WTC11 (cell line): ENCODE results near the gene MYBPC1. TPM values are rescaled to one million over a fixed set of nuclear protein-coding genes. Genes with fewer than 3 reads are reported as not detected.

Experiments
- ATAC-seq: fragments of 200-7000 bp; cut with Tn5 transposase; 2 replicates; pipeline ENCODE4 v1.10.0; 2021; ENCODE audit warnings: mild to moderate bottlenecking, moderate library complexity
- CTCF ChIA-PET: fragments of 300-600 bp; sonication (Branson Sonifier 250); formaldehyde crosslinking; loops from one replicate; lab custom pipeline; 2021; ENCODE audit warnings: antibody characterized with exemption; lab: Charles Lee
- POLR2A ChIA-PET: fragments of 350-600 bp; sonication (Branson Sonifier 250); formaldehyde crosslinking; loops from one replicate; lab custom pipeline; 2021; ENCODE audit warnings: antibody characterized with exemption; lab: Charles Lee
- DNase-seq: peaks from one replicate; pipeline ENCODE4 v3.0.0; 2021; ENCODE audit warnings: low spot score
- H3K27ac Mint-ChIP-seq: 2 replicates; pipeline ENCODE4 v1.8.0; 2021; ENCODE audit warnings: mixed read lengths
- H3K27me3 Mint-ChIP-seq: 2 replicates; pipeline ENCODE4 v1.8.0; 2021; ENCODE audit warnings: low read depth, mild to moderate bottlenecking, moderate library complexity, mixed read lengths
- H3K36me3 Mint-ChIP-seq: 2 replicates; pipeline ENCODE4 v1.8.0; 2021; ENCODE audit warnings: mixed read lengths
- H3K4me1 Mint-ChIP-seq: 2 replicates; pipeline ENCODE4 v1.8.0; 2022; ENCODE audit warnings: mixed read lengths
- H3K4me3 Mint-ChIP-seq: 2 replicates; pipeline ENCODE4 v1.8.0; 2021; ENCODE audit warnings: mild to moderate bottlenecking, moderate library complexity, mixed read lengths
- H3K9me3 Mint-ChIP-seq: 2 replicates; pipeline ENCODE4 v1.8.0; 2021; ENCODE audit warnings: mixed read lengths
- AFF4 ChIP-seq: sonication (generic); formaldehyde crosslinking; IDR thresholded peaks from 2 replicates; pipeline ENCODE4 v1.8.1; 2023; ENCODE audit warnings: mild to moderate bottlenecking, missing genetic modification reagents, borderline replicate concordance
- ATF1 ChIP-seq: sonication (generic); formaldehyde crosslinking; IDR thresholded peaks from 2 replicates; pipeline ENCODE4 v1.8.1; 2023; ENCODE audit warnings: mild to moderate bottlenecking, moderate library complexity, missing genetic modification reagents
- CBFB ChIP-seq: sonication (generic); formaldehyde crosslinking; IDR thresholded peaks from 2 replicates; pipeline ENCODE4 v1.8.1; 2022; ENCODE audit warnings: mild to moderate bottlenecking, low read depth, missing genetic modification reagents
- CREB1 ChIP-seq: sonication (generic); formaldehyde crosslinking; IDR thresholded peaks from 2 replicates; pipeline ENCODE4 v1.8.0; 2023; ENCODE audit warnings: mild to moderate bottlenecking, missing genetic modification reagents
- ETV6 ChIP-seq: sonication (generic); formaldehyde crosslinking; IDR thresholded peaks from 2 replicates; pipeline ENCODE4 v1.8.1; 2022; ENCODE audit warnings: mild to moderate bottlenecking, missing genetic modification reagents
- FOXP1 ChIP-seq: sonication (generic); formaldehyde crosslinking; IDR thresholded peaks from 2 replicates; pipeline ENCODE4 v1.8.0; 2022; ENCODE audit warnings: missing genetic modification reagents, mild to moderate bottlenecking, moderate library complexity, borderline replicate concordance
- HMGA2 ChIP-seq: fragments of 250-450 bp; sonication (Bioruptor Pico); IDR thresholded peaks from 2 replicates; pipeline ENCODE4 v1.4.0; 2021; ENCODE audit warnings: mild to moderate bottlenecking, moderate library complexity
- IRF2 ChIP-seq: sonication (generic); formaldehyde crosslinking; IDR thresholded peaks from 2 replicates; pipeline ENCODE4 v1.8.0; 2022; ENCODE audit warnings: low read depth, missing genetic modification reagents, borderline replicate concordance
- NFE2L1 ChIP-seq: sonication (generic); formaldehyde crosslinking; IDR thresholded peaks from 2 replicates; pipeline ENCODE4 v1.8.1; 2023; ENCODE audit warnings: missing genetic modification reagents
- NR1H2 ChIP-seq: sonication (generic); formaldehyde crosslinking; IDR thresholded peaks from 2 replicates; pipeline ENCODE4 v1.9.0; 2021; ENCODE audit warnings: mild to moderate bottlenecking, moderate library complexity, missing genetic modification reagents
- OVOL2 ChIP-seq: fragments of 250-450 bp; sonication (Bioruptor Pico); IDR thresholded peaks from 2 replicates; pipeline ENCODE4 v1.9.0; 2021; ENCODE audit warnings: mild to moderate bottlenecking, borderline replicate concordance
- RORB ChIP-seq: fragments of 250-450 bp; sonication (Bioruptor Pico); IDR thresholded peaks from 2 replicates; pipeline ENCODE4 v1.9.0; 2021; ENCODE audit warnings: mild to moderate bottlenecking
- SOX15 ChIP-seq: fragments of 250-450 bp; sonication (Bioruptor Pico); IDR thresholded peaks from 2 replicates; pipeline ENCODE4 v1.9.0; 2021; ENCODE audit warnings: mild to moderate bottlenecking
- STAT6 ChIP-seq: sonication (generic); formaldehyde crosslinking; conservative IDR thresholded peaks from 2 replicates; pipeline ENCODE4 v1.8.1; 2023; ENCODE audit warnings: mild to moderate bottlenecking, low read depth, missing genetic modification reagents, moderate library complexity
- TEAD4 ChIP-seq: sonication (generic); formaldehyde crosslinking; IDR thresholded peaks from 2 replicates; pipeline ENCODE4 v1.8.0; 2022; ENCODE audit warnings: mild to moderate bottlenecking, missing genetic modification reagents
- USF1 ChIP-seq: sonication (generic); formaldehyde crosslinking; IDR thresholded peaks from 2 replicates; pipeline ENCODE4 v1.8.0; 2022; ENCODE audit warnings: mild to moderate bottlenecking, missing genetic modification reagents
- USF2 ChIP-seq: sonication (generic); formaldehyde crosslinking; IDR thresholded peaks from 2 replicates; pipeline ENCODE4 v1.8.1; 2023; ENCODE audit warnings: mild to moderate bottlenecking, missing genetic modification reagents, moderate library complexity
- ZNF396 ChIP-seq: fragments of 250-450 bp; sonication (Bioruptor Pico); IDR thresholded peaks from 2 replicates; pipeline ENCODE4 v1.8.0; 2021; ENCODE audit warnings: mild to moderate bottlenecking, moderate library complexity, borderline replicate concordance
- ZNF671 ChIP-seq: fragments of 250-450 bp; sonication (Bioruptor Pico); IDR thresholded peaks from 2 replicates; pipeline ENCODE4 v1.8.0; 2021; ENCODE audit warnings: mild to moderate bottlenecking
- total RNA-seq: library from RNA; stranded (reverse); gene quantifications from 3 replicates; pipeline ENCODE4 v1.2.3, GENCODE V29; 2021
- TF ChIP-seq, protein P1 (sequence below): sonication (generic); formaldehyde crosslinking; IDR thresholded peaks from 2 replicates; pipeline ENCODE4 v1.8.1; 2023; ENCODE audit warnings: mild to moderate bottlenecking, missing genetic modification reagents
- TF ChIP-seq, protein P2 (sequence below): sonication (generic); formaldehyde crosslinking; IDR thresholded peaks from 2 replicates; pipeline ENCODE4 v1.8.0; 2023; ENCODE audit warnings: missing genetic modification reagents, mild to moderate bottlenecking, borderline replicate concordance
- TF ChIP-seq, protein P3 (sequence below): fragments of 250-450 bp; sonication (Bioruptor Pico); IDR thresholded peaks from 2 replicates; pipeline ENCODE4 v1.9.0; 2021; ENCODE audit warnings: mild to moderate bottlenecking

MYBPC1 gene
- total RNA-seq, 1 experiment from 2014 or later = not detected

DNA sequence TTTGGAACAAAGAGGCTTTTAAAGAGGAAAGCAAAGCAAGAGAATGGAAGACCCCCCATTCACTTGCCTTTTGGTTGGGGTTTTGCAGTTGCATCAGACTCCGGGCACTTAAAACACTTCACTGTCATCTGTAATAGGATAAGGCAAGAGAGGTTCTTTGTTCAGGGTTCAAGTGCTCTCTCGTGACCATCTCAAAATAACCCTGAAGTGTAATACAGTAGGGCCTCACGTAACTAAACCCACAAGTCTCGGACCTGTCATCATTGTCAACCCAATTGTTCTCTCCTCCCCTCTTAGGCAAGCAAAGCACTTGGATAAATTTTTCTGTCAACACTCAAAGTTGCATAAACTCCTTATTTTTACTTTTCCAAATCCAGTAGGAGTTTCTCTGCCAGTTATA lies 26.9 kb upstream of the MYBPC1 start:
- no peaks in the 10 kb centered on the region for H3K9me3 Mint-ChIP-seq
- POLR2A ChIA-PET = no interaction called here
- no peak overlapping the region for H3K4me3 Mint-ChIP-seq
- no peak for TF ChIP-seq CBFB (CRISPR knock-in tag)
- no peak for TF ChIP-seq ATF1 (CRISPR knock-in tag)
- no peak for TF ChIP-seq FOXP1 (CRISPR knock-in tag)
- TF ChIP-seq, protein P1, sequence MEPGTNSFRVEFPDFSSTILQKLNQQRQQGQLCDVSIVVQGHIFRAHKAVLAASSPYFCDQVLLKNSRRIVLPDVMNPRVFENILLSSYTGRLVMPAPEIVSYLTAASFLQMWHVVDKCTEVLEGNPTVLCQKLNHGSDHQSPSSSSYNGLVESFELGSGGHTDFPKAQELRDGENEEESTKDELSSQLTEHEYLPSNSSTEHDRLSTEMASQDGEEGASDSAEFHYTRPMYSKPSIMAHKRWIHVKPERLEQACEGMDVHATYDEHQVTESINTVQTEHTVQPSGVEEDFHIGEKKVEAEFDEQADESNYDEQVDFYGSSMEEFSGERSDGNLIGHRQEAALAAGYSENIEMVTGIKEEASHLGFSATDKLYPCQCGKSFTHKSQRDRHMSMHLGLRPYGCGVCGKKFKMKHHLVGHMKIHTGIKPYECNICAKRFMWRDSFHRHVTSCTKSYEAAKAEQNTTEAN = no peak
- TF ChIP-seq USF1 (CRISPR knock-in tag) = no peak
- TF ChIP-seq RORB (CRISPR knock-in tag) = no peak
- no peak for TF ChIP-seq AFF4 (CRISPR knock-in tag)
- no peak for TF ChIP-seq CREB1 (CRISPR knock-in tag)
- TF ChIP-seq USF2 (CRISPR knock-in tag) = no peak
- TF ChIP-seq, all 79 proteins: peak for 0
- Mint-ChIP-seq H3K36me3 (no peaks in the 10 kb centered on the region), H3K27me3 (no peaks in the 10 kb centered on the region), H3K4me1 (peaks cover 53% of the 10 kb centered on the region), H3K27ac (no peak overlapping the region)
- DNase-seq (no peak), ATAC-seq (no peak)
- CTCF ChIA-PET = no interaction called here

DNA sequence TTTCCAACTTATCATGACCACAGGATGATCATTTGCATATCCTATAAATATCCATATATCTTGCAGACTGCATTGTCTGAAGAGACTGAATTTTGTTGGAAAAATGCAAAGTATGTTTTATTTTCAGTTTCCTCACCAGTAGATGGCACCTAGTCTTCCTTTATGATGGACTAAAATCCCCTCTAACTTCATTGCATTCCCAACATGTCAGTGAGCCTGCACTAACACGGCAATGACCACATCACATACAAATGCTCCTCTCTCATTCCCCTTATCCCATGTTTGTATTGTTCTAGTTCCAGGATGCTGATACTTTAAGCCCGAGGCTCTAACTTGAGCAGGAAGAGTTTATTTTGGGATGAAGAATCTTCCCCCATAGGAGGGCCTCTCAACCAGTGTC lies 24.7 kb upstream of the MYBPC1 start:
- ChIA-PET CTCF (no interaction called here), POLR2A (no interaction called here)
- H3K27me3 Mint-ChIP-seq = no peaks in the 10 kb centered on the region
- no peaks in the 10 kb centered on the region for H3K36me3 Mint-ChIP-seq
- peaks cover 41% of the 10 kb centered on the region for H3K4me1 Mint-ChIP-seq
- ATAC-seq (peak; percentile 34; the same call in 1 of the 2 replicates), DNase-seq (no peak)
- H3K4me3 Mint-ChIP-seq = no peak overlapping the region
- H3K9me3 Mint-ChIP-seq = no peaks in the 10 kb centered on the region
- no peak overlapping the region for H3K27ac Mint-ChIP-seq
- TF ChIP-seq SOX15 (CRISPR knock-in tag) (no peak), IRF2 (no peak), FOXP1 (CRISPR knock-in tag) (no peak), STAT6 (no peak), HMGA2 (CRISPR knock-in tag) (no peak), NFE2L1 (no peak), ZNF671 (no peak), NR1H2 (CRISPR knock-in tag) (no peak), OVOL2 (CRISPR knock-in tag) (no peak), ETV6 (no peak), TEAD4 (CRISPR knock-in tag) (no peak), ZNF396 (no peak)
- TF ChIP-seq, protein P2, sequence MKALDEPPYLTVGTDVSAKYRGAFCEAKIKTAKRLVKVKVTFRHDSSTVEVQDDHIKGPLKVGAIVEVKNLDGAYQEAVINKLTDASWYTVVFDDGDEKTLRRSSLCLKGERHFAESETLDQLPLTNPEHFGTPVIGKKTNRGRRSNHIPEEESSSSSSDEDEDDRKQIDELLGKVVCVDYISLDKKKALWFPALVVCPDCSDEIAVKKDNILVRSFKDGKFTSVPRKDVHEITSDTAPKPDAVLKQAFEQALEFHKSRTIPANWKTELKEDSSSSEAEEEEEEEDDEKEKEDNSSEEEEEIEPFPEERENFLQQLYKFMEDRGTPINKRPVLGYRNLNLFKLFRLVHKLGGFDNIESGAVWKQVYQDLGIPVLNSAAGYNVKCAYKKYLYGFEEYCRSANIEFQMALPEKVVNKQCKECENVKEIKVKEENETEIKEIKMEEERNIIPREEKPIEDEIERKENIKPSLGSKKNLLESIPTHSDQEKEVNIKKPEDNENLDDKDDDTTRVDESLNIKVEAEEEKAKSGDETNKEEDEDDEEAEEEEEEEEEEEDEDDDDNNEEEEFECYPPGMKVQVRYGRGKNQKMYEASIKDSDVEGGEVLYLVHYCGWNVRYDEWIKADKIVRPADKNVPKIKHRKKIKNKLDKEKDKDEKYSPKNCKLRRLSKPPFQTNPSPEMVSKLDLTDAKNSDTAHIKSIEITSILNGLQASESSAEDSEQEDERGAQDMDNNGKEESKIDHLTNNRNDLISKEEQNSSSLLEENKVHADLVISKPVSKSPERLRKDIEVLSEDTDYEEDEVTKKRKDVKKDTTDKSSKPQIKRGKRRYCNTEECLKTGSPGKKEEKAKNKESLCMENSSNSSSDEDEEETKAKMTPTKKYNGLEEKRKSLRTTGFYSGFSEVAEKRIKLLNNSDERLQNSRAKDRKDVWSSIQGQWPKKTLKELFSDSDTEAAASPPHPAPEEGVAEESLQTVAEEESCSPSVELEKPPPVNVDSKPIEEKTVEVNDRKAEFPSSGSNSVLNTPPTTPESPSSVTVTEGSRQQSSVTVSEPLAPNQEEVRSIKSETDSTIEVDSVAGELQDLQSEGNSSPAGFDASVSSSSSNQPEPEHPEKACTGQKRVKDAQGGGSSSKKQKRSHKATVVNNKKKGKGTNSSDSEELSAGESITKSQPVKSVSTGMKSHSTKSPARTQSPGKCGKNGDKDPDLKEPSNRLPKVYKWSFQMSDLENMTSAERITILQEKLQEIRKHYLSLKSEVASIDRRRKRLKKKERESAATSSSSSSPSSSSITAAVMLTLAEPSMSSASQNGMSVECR (CRISPR knock-in tag) = no peak
- TF ChIP-seq, protein P3, sequence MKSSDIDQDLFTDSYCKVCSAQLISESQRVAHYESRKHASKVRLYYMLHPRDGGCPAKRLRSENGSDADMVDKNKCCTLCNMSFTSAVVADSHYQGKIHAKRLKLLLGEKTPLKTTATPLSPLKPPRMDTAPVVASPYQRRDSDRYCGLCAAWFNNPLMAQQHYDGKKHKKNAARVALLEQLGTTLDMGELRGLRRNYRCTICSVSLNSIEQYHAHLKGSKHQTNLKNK (CRISPR knock-in tag) = no peak
